Measurements from ENCODE around the gene GIT2. TPM values are rescaled to one million over a fixed set of nuclear protein-coding genes. Genes with fewer than 3 reads are reported as not detected.

GIT2 gene
- total and polyA plus RNA-seq, 2 of the 8 experiments (the other 6 are each of a cell fraction or from before 2014, with no cell fraction given) = 9.6 to 20.7 TPM

GRCh38 chr12:109959411-109960093 lies 36.6 kb downstream of the GIT2 start (continued):
- TF ChIP-seq, protein P1, sequence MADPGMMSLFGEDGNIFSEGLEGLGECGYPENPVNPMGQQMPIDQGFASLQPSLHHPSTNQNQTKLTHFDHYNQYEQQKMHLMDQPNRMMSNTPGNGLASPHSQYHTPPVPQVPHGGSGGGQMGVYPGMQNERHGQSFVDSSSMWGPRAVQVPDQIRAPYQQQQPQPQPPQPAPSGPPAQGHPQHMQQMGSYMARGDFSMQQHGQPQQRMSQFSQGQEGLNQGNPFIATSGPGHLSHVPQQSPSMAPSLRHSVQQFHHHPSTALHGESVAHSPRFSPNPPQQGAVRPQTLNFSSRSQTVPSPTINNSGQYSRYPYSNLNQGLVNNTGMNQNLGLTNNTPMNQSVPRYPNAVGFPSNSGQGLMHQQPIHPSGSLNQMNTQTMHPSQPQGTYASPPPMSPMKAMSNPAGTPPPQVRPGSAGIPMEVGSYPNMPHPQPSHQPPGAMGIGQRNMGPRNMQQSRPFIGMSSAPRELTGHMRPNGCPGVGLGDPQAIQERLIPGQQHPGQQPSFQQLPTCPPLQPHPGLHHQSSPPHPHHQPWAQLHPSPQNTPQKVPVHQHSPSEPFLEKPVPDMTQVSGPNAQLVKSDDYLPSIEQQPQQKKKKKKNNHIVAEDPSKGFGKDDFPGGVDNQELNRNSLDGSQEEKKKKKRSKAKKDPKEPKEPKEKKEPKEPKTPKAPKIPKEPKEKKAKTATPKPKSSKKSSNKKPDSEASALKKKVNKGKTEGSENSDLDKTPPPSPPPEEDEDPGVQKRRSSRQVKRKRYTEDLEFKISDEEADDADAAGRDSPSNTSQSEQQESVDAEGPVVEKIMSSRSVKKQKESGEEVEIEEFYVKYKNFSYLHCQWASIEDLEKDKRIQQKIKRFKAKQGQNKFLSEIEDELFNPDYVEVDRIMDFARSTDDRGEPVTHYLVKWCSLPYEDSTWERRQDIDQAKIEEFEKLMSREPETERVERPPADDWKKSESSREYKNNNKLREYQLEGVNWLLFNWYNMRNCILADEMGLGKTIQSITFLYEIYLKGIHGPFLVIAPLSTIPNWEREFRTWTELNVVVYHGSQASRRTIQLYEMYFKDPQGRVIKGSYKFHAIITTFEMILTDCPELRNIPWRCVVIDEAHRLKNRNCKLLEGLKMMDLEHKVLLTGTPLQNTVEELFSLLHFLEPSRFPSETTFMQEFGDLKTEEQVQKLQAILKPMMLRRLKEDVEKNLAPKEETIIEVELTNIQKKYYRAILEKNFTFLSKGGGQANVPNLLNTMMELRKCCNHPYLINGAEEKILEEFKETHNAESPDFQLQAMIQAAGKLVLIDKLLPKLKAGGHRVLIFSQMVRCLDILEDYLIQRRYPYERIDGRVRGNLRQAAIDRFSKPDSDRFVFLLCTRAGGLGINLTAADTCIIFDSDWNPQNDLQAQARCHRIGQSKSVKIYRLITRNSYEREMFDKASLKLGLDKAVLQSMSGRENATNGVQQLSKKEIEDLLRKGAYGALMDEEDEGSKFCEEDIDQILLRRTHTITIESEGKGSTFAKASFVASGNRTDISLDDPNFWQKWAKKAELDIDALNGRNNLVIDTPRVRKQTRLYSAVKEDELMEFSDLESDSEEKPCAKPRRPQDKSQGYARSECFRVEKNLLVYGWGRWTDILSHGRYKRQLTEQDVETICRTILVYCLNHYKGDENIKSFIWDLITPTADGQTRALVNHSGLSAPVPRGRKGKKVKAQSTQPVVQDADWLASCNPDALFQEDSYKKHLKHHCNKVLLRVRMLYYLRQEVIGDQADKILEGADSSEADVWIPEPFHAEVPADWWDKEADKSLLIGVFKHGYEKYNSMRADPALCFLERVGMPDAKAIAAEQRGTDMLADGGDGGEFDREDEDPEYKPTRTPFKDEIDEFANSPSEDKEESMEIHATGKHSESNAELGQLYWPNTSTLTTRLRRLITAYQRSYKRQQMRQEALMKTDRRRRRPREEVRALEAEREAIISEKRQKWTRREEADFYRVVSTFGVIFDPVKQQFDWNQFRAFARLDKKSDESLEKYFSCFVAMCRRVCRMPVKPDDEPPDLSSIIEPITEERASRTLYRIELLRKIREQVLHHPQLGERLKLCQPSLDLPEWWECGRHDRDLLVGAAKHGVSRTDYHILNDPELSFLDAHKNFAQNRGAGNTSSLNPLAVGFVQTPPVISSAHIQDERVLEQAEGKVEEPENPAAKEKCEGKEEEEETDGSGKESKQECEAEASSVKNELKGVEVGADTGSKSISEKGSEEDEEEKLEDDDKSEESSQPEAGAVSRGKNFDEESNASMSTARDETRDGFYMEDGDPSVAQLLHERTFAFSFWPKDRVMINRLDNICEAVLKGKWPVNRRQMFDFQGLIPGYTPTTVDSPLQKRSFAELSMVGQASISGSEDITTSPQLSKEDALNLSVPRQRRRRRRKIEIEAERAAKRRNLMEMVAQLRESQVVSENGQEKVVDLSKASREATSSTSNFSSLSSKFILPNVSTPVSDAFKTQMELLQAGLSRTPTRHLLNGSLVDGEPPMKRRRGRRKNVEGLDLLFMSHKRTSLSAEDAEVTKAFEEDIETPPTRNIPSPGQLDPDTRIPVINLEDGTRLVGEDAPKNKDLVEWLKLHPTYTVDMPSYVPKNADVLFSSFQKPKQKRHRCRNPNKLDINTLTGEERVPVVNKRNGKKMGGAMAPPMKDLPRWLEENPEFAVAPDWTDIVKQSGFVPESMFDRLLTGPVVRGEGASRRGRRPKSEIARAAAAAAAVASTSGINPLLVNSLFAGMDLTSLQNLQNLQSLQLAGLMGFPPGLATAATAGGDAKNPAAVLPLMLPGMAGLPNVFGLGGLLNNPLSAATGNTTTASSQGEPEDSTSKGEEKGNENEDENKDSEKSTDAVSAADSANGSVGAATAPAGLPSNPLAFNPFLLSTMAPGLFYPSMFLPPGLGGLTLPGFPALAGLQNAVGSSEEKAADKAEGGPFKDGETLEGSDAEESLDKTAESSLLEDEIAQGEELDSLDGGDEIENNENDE (IDR thresholded peaks at IDR 0.05; ENCODE audit: insufficient replicate concordance, low read length) = no peak
- TF ChIP-seq TBP (IDR thresholded peaks at IDR 0.05; ENCODE audit: low read depth, low read length) (no peak), SAP30 (IDR thresholded peaks at IDR 0.05; ENCODE audit: insufficient read depth, insufficient replicate concordance, low read length) (no peak), SP1 (IDR thresholded peaks at IDR 0.05; ENCODE audit: low read depth, low read length) (no peak), BCL11A (IDR thresholded peaks at IDR 0.05; ENCODE audit: low read depth in 2 of 2, low read length in 2 of 2) (no peak), KDM5A (IDR thresholded peaks at IDR 0.05; ENCODE audit: low read length) (no peak), POLR2AphosphoS5 (IDR thresholded peaks at IDR 0.05; ENCODE audit: low read depth, low read length) (no peak)
- TF ChIP-seq, protein P2, sequence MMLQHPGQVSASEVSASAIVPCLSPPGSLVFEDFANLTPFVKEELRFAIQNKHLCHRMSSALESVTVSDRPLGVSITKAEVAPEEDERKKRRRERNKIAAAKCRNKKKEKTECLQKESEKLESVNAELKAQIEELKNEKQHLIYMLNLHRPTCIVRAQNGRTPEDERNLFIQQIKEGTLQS (IDR thresholded peaks at IDR 0.05; ENCODE audit: insufficient read depth, low read depth, low read length) = no peak
